ENCODE measurements around the gene LIMK2.
A peak's percentile ranks its signal among the peaks of the same experiment; 100 is the strongest.

The LIMK2 gene

DNA sequence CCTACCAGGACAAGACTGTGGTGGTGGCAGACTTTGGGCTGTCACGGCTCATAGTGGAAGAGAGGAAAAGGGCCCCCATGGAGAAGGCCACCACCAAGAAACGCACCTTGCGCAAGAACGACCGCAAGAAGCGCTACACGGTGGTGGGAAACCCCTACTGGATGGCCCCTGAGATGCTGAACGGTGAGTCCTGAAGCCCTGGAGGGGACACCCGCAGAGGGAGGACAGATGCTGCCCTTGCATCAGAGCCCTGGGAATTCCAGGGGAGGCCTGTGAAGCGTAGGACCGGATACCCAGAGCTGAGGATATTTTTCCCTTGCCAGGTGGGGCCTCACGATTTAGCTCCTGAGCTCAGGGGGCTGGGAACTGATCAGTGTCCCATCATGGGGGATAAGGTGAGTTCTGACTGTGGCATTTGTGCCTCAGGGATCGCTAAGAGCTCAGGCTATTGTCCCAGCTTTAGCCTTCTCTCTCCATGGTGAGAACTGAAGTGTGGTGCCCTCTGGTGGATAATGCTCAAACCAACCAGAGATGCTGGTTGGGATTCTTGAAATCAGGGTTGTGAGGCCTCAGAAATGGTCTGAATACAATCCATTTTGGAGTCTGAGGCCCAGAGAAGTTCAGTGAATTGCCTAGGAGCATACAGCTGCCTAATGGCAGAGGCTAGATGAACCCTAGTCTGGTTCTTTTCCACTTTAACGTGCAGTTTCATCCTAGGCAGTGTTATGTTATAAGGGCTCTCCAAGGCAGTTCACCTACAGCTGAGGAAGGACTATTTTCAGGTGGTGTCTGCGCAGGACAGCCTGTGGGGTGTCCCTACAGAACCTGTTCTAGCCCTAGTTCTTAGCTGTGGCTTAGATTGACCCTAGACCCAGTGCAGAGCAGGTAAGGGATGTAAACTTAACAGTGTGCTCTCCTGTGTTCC, 60.7 kb downstream of the LIMK2 start:
- DNase-seq (ENCODE audit: low read depth), result peak; percentile 61
- TF ChIP-seq, protein P1, sequence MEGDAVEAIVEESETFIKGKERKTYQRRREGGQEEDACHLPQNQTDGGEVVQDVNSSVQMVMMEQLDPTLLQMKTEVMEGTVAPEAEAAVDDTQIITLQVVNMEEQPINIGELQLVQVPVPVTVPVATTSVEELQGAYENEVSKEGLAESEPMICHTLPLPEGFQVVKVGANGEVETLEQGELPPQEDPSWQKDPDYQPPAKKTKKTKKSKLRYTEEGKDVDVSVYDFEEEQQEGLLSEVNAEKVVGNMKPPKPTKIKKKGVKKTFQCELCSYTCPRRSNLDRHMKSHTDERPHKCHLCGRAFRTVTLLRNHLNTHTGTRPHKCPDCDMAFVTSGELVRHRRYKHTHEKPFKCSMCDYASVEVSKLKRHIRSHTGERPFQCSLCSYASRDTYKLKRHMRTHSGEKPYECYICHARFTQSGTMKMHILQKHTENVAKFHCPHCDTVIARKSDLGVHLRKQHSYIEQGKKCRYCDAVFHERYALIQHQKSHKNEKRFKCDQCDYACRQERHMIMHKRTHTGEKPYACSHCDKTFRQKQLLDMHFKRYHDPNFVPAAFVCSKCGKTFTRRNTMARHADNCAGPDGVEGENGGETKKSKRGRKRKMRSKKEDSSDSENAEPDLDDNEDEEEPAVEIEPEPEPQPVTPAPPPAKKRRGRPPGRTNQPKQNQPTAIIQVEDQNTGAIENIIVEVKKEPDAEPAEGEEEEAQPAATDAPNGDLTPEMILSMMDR (IDR thresholded peaks at IDR 0.05; ENCODE audit: insufficient read depth, low read depth, low read length, missing control alignments), result peak; percentile 67

DNA sequence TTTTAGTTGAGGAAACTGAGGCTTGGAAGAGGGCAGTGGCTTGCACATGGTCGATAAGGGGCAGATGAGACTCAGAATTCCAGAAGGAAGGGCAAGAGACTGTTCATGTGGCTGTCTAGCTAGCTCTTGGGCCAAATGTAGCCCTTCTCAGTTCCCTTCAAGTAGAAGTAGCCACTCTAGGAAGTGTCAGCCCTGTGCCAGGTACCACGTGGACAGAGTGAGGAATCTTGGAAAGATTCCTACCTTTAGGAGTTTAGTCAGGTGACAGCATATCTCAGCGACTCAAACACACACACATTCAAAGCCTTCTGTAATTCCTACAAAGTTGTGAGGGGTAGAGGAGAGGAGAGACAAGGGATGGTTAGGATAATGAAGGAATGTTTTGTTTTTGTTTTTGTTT, 61.9 kb downstream of the LIMK2 start:
- TF ChIP-seq, protein P1 (IDR thresholded peaks at IDR 0.05; ENCODE audit: insufficient read depth, low read depth, low read length, missing control alignments), result no peak
- no peak overlapping the region for H3K4me3 ChIP-seq (ENCODE audit: low read length)

More for the DNA sequence above, 60.7 kb downstream of the LIMK2 start:
- H3K4me3 ChIP-seq (ENCODE audit: low read length), result no peak overlapping the region

DNA sequence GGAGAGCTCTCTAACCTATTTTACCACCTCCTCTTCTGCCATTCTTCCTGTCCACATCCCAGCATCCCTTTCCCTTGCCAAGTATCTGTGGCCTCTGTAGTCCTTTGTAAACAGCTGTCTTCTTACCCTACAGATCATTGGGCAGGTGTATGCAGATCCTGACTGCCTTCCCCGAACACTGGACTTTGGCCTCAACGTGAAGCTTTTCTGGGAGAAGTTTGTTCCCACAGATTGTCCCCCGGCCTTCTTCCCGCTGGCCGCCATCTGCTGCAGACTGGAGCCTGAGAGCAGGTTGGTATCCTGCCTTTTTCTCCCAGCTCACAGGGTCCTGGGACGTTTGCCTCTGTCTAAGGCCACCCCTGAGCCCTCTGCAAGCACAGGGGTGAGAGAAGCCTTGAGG, 62.9 kb downstream of the LIMK2 start:
- TF ChIP-seq, protein P1 (IDR thresholded peaks at IDR 0.05; ENCODE audit: insufficient read depth, low read depth, low read length, missing control alignments), result no peak
- no peak overlapping the region for H3K4me3 ChIP-seq (ENCODE audit: low read length)
- DNase-seq (ENCODE audit: low read depth), result no peak

More for the DNA sequence above, 61.9 kb downstream of the LIMK2 start:
- DNase-seq (ENCODE audit: low read depth), result no peak

DNA sequence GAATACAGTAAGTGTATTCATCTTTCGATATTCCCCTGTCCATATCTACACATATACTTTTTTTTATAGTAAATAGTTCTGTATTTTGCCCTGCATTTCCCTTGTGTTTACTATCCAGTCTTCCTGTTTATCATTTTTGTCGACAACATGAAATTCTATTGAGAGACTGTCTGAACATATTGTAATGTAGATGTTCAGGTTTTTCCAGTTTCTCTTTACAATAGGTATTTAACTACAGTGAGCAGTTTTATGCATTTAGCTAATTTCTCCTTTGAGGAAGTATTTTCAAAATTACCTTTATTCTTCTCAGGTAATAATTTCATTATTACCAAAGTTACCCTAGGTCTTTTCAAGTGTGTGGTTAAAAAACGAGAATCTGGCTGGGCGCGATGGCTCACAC, 63.5 kb downstream of the LIMK2 start:
- DNase-seq (ENCODE audit: low read depth), result peak; percentile 39
- TF ChIP-seq, protein P1 (IDR thresholded peaks at IDR 0.05; ENCODE audit: insufficient read depth, low read depth, low read length, missing control alignments), result no peak
- no peak overlapping the region for H3K4me3 ChIP-seq (ENCODE audit: low read length)

DNA sequence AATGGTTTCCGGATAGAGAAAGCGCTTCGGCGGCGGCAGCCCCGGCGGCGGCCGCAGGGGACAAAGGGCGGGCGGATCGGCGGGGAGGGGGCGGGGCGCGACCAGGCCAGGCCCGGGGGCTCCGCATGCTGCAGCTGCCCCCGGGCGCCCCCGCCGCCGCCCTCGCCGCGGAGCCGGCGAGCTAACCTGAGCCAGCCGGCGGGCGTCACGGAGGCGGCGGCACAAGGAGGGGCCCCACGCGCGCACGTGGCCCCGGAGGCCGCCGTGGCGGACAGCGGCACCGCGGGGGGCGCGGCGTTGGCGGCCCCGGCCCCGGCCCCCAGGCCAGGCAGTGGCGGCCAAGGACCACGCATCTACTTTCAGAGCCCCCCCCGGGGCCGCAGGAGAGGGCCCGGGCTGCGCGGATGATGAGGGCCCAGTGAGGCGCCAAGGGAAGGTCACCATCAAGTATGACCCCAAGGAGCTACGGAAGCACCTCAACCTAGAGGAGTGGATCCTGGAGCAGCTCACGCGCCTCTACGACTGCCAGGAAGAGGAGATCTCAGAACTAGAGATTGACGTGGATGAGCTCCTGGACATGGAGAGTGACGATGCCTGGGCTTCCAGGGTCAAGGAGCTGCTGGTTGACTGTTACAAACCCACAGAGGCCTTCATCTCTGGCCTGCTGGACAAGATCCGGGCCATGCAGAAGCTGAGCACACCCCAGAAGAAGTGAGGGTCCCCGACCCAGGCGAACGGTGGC, 64.5 kb downstream of the LIMK2 start:
- no peak overlapping the region for H3K4me3 ChIP-seq (ENCODE audit: low read length)
- TF ChIP-seq, protein P1 (IDR thresholded peaks at IDR 0.05; ENCODE audit: insufficient read depth, low read depth, low read length, missing control alignments), result no peak
- no peak for DNase-seq (ENCODE audit: low read depth)

DNA sequence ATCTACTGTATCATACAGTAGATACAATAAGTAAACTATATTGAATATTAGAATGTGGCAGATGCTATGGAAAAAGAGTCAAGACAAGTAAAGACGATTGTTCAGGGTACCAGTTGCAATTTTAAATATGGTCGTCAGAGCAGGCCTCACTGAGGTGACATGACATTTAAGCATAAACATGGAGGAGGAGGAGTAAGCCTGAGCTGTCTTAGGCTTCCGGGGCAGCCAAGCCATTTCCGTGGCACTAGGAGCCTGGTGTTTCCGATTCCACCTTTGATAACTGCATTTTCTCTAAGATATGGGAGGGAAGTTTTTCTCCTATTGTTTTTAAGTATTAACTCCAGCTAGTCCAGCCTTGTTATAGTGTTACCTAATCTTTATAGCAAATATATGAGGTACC, 65.6 kb downstream of the LIMK2 start:
- no peak for DNase-seq (ENCODE audit: low read depth)

More for the DNA sequence above, 65.6 kb downstream of the LIMK2 start:
- H3K4me3 ChIP-seq (ENCODE audit: low read length), result no peak overlapping the region
- TF ChIP-seq, protein P1 (IDR thresholded peaks at IDR 0.05; ENCODE audit: insufficient read depth, low read depth, low read length, missing control alignments), result no peak
